ENCODE data around the gene PRDX2.
A peak's percentile ranks its signal among the peaks of the same experiment; 100 is the strongest.

- TF ChIP-seq POLR2A (IDR thresholded peaks at IDR 0.05) (no peak), POLR2AphosphoS5 (IDR thresholded peaks at IDR 0.05) (peak; percentile 51), CTCF (IDR thresholded peaks at IDR 0.05) (peak in 3 of 4 experiments; percentile 94 to 98 (median 97)), EP300 (IDR thresholded peaks at IDR 0.05) (no peak)
Observed at GRCh38 chr19:12777217-12778016, 24.2 kb downstream of the PRDX2 start.
